Gastrocnemius medialis (tissue), 4 donors: ENCODE data around the gene RASIP1. TPM values are rescaled to one million over a fixed set of nuclear protein-coding genes. Genes with fewer than 3 reads are reported as not detected.
"Not testable (repeated sequence)": the region's sequence is repeated elsewhere in the genome, so short reads cannot be mapped to it uniquely, and the experiment has no call there.

Experiments used
- ATAC-seq, 2 donors: fragments of 150-250 bp; one replicate each; pipeline ENCODE4 v1.9.1; 2016
- DNase-seq, 2 donors: peaks; one replicate each; pipeline ENCODE4 v3.0.0-alpha.2; 2019
- H3K27ac ChIP-seq, 4 donors: fragments of 200-600 bp; sonication (generic); 1 replicate in 1 of 4; 2 replicates in 3 of 4; pipeline ENCODE4 v1.5.1; 2016 to 2018; ENCODE audit warnings: mild to moderate bottlenecking in 2 of 4, moderate library complexity in 1 of 4
- H3K27me3 ChIP-seq, 3 donors: fragments of 200-600 bp; sonication (generic) in 2 of 3; 1 replicate in 1 of 3; 2 replicates in 2 of 3; pipeline versions ENCODE4 v1.5.1 to v1.6.0; 2016 to 2019; ENCODE audit warnings: mild to moderate bottlenecking in 1 of 3, moderate library complexity in 1 of 3
- H3K36me3 ChIP-seq, 2 donors: fragments of 200-600 bp; sonication (generic) in 1 of 2; one replicate each; pipeline ENCODE4 v1.5.1; 2017 to 2018
- H3K4me1 ChIP-seq, 2 donors: fragments of 200-600 bp; sonication (generic) in 1 of 2; one replicate each; pipeline ENCODE4 v1.5.1; 2016 to 2017; ENCODE audit warnings: mild to moderate bottlenecking in 2 of 2
- H3K4me3 ChIP-seq, 4 donors: fragments of 200-600 bp; sonication (generic) in 3 of 4; 1 replicate in 1 of 4; 2 replicates in 3 of 4; pipeline ENCODE4 v1.5.1; 2016 to 2019; ENCODE audit warnings: mild to moderate bottlenecking in 2 of 4
- H3K9me3 ChIP-seq, 3 donors: fragments of 200-600 bp; sonication (generic) in 2 of 3; 1 replicate in 1 of 3; 2 replicates in 2 of 3; pipeline ENCODE4 v1.5.1; 2016 to 2019
- POLR2A ChIP-seq, 2 donors: fragments of 450-650 bp; IDR thresholded peaks; one replicate each; pipeline ENCODE4 v1.6.1; 2017; ENCODE audit warnings: antibody characterized with exemption in 2 of 2, mild to moderate bottlenecking in 2 of 2, moderate library complexity in 2 of 2
- in situ Hi-C, 4 donors: fragments of 200-750 bp; cut with MboI; loops; one replicate each; pipeline versions ENCODE4 v1.15.0 to v1.8.0; 2017; ENCODE audit warnings: low sequenced_read_pairs in 4 of 4
- intact Hi-C: fragments of 100-400 bp; cut with DNase I; formaldehyde crosslinking; loops from one replicate; pipeline ENCODE4 v1.15.1; 2023; ENCODE audit warnings: low total_unique reads
- total RNA-seq, 4 donors: library from RNA; depleted of rRNA; stranded (reverse); fragments of >200 nt; gene quantifications; one replicate each; pipeline versions ENCODE4 v1.1.0 to v1.2.3, GENCODE V29; 2016
- TF ChIP-seq, protein P1 (sequence below), 5 experiments: fragments of 450-650 bp in 3 of 5; fragments of 200-600 bp in 2 of 5; sonication (generic) in 2 of 5; IDR thresholded peaks in 4 of 5; conservative IDR thresholded peaks in 1 of 5; 1 replicate in 4 of 5; 2 replicates in 1 of 5; pipeline ENCODE4 v1.5.1; 2016 to 2019; ENCODE audit warnings: antibody characterized with exemption in 5 of 5, mild to moderate bottlenecking in 3 of 5, moderate library complexity in 3 of 5

Gene RASIP1
- total RNA-seq, 4 donors from 2014 or later: 3.4 to 8.1 (median 6.3) TPM

DNA sequence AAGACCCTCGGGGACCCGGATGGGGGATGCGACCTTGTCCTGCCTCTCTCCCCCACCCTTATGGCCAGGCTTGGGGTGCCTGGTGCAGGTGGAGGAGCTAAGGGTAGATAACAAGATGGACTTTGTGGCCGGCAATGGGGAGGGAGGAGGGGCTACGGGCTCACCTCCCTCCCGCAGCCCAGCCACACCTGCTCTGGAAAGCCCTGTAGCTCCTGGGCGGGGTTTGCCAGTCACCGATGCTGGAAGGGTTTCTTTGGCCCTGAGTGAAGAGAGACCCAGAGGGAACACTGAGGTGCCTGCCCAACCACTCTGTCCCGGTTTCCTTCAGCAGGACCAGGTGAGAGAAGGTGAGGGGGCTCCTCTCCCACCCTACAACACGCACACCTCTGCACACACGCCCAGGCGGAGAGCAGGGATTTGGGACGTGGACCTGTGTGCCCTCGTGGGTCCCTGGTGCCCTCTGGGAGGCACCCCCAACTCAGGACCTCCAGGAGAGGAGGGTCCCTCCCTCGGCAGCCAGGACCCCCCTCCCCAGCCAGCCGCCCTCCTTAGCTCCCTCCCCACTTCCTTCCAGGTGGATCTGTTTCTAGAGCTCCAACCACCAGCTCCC is 44.6 kb downstream of the RASIP1 start, which contains the start of gene FUT2:
Gene FUT2, plus strand, starts transcription at position 229 of the 610 bp plus-strand sequence. CDS start 6,986 bp downstream, outside the sequence.
- no peak for ATAC-seq
- H3K4me3 ChIP-seq: peak within 1 kb of the TSS in 3 of 4 donors; percentile 4 to 33 (median 17)
- DNase-seq: no peak
- no peaks in the 10 kb centered on the region for H3K4me1 ChIP-seq
- no peak for TF ChIP-seq POLR2A (IDR thresholded peaks at IDR 0.05)
- TF ChIP-seq, protein P1, sequence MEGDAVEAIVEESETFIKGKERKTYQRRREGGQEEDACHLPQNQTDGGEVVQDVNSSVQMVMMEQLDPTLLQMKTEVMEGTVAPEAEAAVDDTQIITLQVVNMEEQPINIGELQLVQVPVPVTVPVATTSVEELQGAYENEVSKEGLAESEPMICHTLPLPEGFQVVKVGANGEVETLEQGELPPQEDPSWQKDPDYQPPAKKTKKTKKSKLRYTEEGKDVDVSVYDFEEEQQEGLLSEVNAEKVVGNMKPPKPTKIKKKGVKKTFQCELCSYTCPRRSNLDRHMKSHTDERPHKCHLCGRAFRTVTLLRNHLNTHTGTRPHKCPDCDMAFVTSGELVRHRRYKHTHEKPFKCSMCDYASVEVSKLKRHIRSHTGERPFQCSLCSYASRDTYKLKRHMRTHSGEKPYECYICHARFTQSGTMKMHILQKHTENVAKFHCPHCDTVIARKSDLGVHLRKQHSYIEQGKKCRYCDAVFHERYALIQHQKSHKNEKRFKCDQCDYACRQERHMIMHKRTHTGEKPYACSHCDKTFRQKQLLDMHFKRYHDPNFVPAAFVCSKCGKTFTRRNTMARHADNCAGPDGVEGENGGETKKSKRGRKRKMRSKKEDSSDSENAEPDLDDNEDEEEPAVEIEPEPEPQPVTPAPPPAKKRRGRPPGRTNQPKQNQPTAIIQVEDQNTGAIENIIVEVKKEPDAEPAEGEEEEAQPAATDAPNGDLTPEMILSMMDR (IDR thresholded peaks at IDR 0.05 in 4 of 5, conservative IDR thresholded peaks at IDR 0.05 in 1 of 5): no peak
- intact Hi-C loops (no loop called here), in situ Hi-C loops (no loop called here)
- H3K27me3 ChIP-seq: peaks cover 15 to 20% (median 18%) of the 10 kb centered on the region in 3 donors
- H3K27ac ChIP-seq: no peak within 1 kb of the TSS
- no peaks in the 10 kb centered on the region for H3K9me3 ChIP-seq
- no peaks in the 10 kb centered on the region for H3K36me3 ChIP-seq

DNA sequence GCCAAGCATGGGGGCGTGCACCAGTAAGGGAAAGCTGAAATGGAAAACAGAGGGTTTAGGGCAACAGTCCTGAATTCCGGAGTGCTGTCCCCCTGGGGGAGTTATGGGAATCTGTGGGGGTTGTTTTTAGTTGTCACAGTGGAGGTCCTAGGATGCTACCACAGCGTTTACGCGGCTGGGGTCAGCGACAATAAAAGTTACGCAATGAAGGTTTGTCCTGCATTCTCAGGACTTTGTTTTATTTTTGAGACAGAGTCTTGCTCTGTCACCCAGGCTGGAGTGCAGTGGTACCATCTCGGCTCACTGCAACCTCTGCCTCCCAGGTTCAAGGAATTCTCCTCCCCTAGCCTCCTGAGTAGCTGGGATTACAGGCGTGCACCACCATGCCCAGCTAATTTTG is 46.8 kb downstream of the RASIP1 start:
- H3K9me3 ChIP-seq, H3K4me3 ChIP-seq, DNase-seq, intact Hi-C loops, H3K36me3 ChIP-seq, H3K4me1 ChIP-seq, in situ Hi-C loops, H3K27ac ChIP-seq, ATAC-seq: not testable (repeated sequence)
- H3K27me3 ChIP-seq: peaks cover 15 to 20% (median 18%) of the 10 kb centered on the region in 3 donors

DNA sequence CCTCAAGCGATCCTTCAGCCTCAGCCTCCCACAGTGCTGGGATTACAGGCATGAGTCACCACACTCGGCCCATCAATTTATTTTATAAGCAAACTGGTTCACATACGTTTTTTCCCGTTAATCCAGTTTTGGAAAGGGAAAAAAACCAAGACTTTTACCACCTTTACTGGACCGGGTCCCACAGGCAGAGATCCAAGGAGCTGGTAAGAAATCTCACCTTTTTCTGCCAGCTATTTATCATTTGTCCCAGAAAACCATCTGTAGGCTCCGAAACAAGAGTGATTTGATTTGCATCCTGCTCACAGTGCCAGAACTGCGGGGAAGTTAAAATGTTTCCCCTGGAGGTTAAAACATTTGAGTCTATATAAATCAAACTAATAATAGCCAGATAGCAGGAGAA is 51.0 kb downstream of the RASIP1 start:
- no peaks in the 10 kb centered on the region for H3K9me3 ChIP-seq
- no peak overlapping the region for H3K4me3 ChIP-seq
- no peak overlapping the region for H3K27ac ChIP-seq
- intact Hi-C loops: no loop called here
- H3K4me1 ChIP-seq: no peaks in the 10 kb centered on the region
- DNase-seq: no peak
- in situ Hi-C loops: no loop called here
- no peaks in the 10 kb centered on the region for H3K36me3 ChIP-seq
- TF ChIP-seq POLR2A (IDR thresholded peaks at IDR 0.05): no peak
- TF ChIP-seq, protein P1 (IDR thresholded peaks at IDR 0.05 in 4 of 5, conservative IDR thresholded peaks at IDR 0.05 in 1 of 5): no peak
- no peaks in the 10 kb centered on the region for H3K27me3 ChIP-seq
- no peak for ATAC-seq

DNA sequence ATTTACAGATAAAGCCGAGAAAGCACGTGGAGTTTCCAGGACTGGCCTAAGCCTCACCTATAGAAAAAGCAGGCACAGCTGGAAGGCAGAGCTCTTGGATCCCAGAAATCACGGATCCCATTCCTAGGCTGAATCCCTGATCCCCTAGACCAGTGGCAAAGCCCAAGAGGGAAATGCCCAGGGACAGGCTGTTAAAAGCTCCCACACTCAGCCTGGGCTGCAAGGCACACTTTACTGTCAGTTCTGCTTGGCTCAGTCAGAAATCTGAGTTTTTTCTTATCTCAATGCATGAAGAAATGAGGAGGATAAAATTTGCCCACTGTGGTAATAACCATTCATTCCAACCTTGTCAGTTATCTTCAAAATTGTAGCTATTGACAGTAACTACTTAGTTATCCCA is 52.6 kb downstream of the RASIP1 start:
- in situ Hi-C loops (no loop called here), intact Hi-C loops (no loop called here)
- H3K4me1 ChIP-seq: no peaks in the 10 kb centered on the region
- H3K27ac ChIP-seq: no peak overlapping the region
- no peak overlapping the region for H3K4me3 ChIP-seq
- no peaks in the 10 kb centered on the region for H3K27me3 ChIP-seq
- no peak for TF ChIP-seq POLR2A (IDR thresholded peaks at IDR 0.05)
- TF ChIP-seq, protein P1 (IDR thresholded peaks at IDR 0.05 in 4 of 5, conservative IDR thresholded peaks at IDR 0.05 in 1 of 5): no peak
- H3K9me3 ChIP-seq: no peaks in the 10 kb centered on the region
- ATAC-seq (no peak), DNase-seq (no peak)
- H3K36me3 ChIP-seq: no peaks in the 10 kb centered on the region

DNA sequence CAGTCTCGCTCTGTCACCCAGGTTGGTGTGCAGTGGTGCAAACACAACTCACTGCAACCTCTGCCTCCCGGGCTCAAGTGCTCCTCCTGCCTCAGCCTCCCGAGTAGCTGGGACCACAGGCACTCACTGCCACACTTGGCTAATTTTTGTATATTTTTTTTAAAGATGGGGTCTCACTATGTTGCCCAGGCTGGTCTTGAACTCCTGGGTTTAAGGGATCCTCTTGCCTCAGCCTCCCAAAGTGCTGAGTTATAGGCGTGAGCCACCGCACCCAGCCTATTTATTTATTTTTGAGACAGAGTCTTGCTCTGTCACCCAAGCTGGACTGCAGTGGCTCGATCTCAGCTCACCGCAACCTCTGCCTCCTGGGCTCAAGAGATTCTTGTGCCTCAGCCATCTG is 53.8 kb downstream of the RASIP1 start:
- in situ Hi-C loops, ATAC-seq: not testable (repeated sequence)

DNA sequence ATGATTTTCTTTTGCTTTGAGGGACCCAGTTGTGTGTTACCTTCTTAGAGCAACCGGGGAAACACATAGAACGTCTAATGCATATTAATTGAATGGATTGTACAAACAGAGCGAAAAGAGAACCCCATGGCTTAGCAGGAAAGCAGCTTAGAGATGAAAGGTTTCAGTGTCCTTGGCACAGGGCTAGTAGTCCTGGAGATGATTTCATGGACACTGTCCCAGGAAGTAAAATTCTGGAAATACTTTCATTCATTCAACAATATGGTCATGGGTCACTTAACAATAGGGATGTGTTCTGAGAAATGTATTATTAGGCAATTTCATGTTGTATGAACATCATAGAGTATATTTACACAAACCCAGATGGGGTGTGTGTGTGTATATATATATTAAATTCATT is 54.3 kb downstream of the RASIP1 start:
- Histone ChIP-seq H3K27ac (no peak overlapping the region), H3K4me3 (no peak overlapping the region), H3K27me3 (no peaks in the 10 kb centered on the region), H3K4me1 (no peaks in the 10 kb centered on the region), H3K9me3 (no peaks in the 10 kb centered on the region), H3K36me3 (no peaks in the 10 kb centered on the region)
- ATAC-seq (no peak), DNase-seq (no peak)
- intact Hi-C loops: no loop called here
- in situ Hi-C loops: no loop called here
- TF ChIP-seq POLR2A (IDR thresholded peaks at IDR 0.05): no peak
- TF ChIP-seq, protein P1 (IDR thresholded peaks at IDR 0.05 in 4 of 5, conservative IDR thresholded peaks at IDR 0.05 in 1 of 5): no peak

More for the DNA sequence above, 53.8 kb downstream of the RASIP1 start:
- H3K27ac ChIP-seq, H3K4me3 ChIP-seq, H3K36me3 ChIP-seq, intact Hi-C loops, DNase-seq, H3K4me1 ChIP-seq, H3K9me3 ChIP-seq, H3K27me3 ChIP-seq: not testable (repeated sequence)
